Left colon (tissue), 2 donors: ENCODE measurements around the gene ICOSLG. TPM values are rescaled to one million over a fixed set of nuclear protein-coding genes. Genes with fewer than 3 reads are reported as not detected.
"Not testable (repeated sequence)": the region's sequence is repeated elsewhere in the genome, so short reads cannot be mapped to it uniquely, and the experiment has no call there.

Experiments used
- ATAC-seq: fragments of 200-7000 bp; cut with Tn5 transposase; one replicate; pipeline ENCODE4 v1.9.1; 2020; ENCODE audit warnings: mild to moderate bottlenecking, moderate library complexity
- DNase-seq, 2 donors: peaks; one replicate each; pipeline ENCODE4 v3.0.0-alpha.2; 2020
- intact Hi-C, 2 donors: fragments of 100-400 bp; cut with DNase I in 1 of 2; cut with micrococcal nuclease in 1 of 2; formaldehyde crosslinking; loops; one replicate each; pipeline versions ENCODE4 v1.11.2 to v1.14.0; 2022; cut with DNase I, micrococcal nuclease
- total RNA-seq, 2 donors: library from RNA; stranded (reverse); fragmentation: NEBNext Ultra II Directional; extraction: Animal tissue kit (Norgen Biotek cat#: 25700); gene quantifications; one replicate each; pipeline ENCODE4 v1.2.1, GENCODE V29; 2021
- donor health status: DM: no; HTN: no; CAD: no.
- donor health status: DM: yes; HTN: yes; CAD: no.

ICOSLG gene
- total RNA-seq, 2 donors from 2014 or later = 3.2 to 5.0 TPM

DNA sequence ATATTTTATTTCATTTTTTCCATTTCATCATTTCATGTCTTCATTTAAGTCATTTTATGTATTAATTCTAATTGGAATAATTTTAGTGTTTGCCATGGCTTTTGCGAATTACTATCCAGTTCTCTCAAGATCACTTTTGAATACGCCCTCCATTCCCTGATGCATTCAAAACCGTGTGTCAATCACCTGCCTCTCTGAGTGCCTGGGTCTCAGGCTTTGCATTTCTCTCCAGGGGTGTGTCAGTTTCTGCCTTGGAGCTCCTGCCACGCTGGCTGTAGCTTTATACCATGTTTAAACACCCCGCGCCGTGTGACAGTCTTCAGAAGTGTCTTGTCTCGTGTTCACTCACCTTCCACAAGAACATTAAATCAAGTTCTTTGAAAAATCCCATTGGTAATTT lies 28.3 kb upstream of the ICOSLG start:
- DNase-seq (no peak), ATAC-seq (no peak)
- intact Hi-C loops = no loop called here

DNA sequence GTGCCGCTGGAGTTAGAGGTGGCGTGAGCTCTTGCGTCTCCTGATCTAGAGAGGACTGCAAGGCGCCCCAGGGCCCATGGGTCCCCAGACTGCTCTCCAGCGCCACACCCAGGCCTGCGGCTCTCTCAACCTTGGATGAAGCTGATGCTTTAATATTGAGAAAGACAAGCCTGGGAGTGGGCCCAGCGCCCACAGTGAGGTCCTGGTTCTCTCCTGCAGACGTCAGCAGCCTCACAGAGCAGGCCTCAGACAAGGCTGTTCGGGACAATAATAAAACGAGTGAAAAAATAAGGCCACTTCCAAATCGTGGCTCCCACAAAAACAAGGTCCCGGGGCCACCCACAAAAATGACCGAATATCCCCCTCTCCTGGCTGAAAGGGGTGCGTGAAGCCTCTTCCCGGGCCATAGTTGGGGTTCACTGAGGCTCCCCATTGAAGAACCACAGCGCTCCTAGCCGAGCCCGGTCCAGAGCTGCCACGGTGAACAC lies 27.0 kb upstream of the ICOSLG start:
- DNase-seq = peak in 1 of 2 donors; percentile 31
- ATAC-seq = no peak
- intact Hi-C loops = no loop called here

DNA sequence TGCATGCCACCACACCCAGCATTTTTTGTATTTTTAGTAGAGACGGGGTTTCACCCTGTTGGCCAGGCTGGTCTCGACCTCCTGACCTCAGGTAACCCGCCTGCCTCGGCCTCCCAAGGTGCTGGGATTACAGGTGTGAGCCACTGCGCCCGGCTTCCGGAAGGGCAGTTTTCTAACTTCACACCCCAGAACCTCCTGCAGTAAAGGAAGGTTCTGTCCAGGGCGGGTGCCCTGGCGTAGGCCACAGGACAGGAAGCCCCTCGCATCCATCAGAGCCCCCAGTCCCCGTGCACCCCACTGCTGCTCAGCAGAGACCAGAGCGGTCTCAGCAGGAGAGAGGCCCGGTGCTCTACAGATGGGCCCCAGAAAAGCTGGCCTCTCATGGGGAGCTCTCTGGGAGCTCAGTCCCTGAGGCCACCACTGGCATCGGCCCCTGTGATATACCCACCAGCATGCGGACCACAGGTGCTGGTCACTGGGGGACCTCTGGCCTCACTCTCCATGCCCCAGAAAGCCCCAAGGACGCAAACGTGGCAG lies 25.1 kb upstream of the ICOSLG start:
- ATAC-seq (no peak), DNase-seq (no peak)
- intact Hi-C loops = no loop called here

DNA sequence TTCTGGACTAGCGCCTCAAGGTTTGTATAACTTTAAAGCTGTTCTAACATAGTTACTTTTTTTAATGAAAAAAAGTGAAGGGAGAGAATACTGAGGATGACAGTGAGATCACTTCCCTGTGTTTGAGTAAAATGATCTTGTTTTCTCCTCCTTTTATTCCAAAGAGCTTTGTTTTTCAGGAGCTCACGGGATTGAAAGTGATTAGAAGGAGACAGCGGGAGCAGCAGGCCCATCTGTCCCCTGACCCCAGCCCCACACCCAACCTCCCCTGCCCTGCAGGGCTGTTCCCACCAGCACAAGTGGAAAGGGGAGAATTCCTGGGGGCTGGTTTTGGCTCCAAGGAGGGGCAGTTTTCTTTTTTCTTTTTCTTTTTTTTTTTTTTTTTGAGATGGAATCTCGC lies 23.0 kb upstream of the ICOSLG start:
- no peak for ATAC-seq
- DNase-seq = no peak
- intact Hi-C loops = no loop called here

DNA sequence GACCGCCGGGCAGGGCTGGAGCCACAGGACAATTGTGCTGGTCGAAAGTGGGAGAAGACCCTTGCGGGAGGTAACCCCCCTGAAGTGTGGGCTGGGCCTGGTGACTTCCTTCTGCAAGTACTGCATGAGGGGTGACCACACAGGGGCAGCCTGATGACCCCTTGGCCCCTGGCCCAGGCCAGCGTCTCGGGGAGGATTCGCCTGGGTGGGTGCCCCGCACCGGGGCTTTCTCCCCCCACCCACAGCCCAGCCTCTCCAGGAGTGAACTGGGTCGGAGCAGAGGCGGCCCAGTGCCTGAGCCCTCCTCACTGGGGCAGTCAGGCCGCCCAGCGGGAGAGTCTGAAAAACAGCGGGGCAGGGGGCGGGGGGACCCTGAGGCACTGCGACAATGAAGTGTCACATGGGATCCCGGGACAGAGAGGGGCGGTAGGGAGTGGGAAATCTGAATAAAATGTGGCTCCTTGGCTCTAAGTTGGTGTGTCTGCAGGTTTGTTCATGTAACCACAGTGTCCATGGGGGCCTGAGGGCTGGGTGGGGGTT lies 22.5 kb upstream of the ICOSLG start:
- intact Hi-C loops = no loop called here
- DNase-seq (no peak), ATAC-seq (no peak)

DNA sequence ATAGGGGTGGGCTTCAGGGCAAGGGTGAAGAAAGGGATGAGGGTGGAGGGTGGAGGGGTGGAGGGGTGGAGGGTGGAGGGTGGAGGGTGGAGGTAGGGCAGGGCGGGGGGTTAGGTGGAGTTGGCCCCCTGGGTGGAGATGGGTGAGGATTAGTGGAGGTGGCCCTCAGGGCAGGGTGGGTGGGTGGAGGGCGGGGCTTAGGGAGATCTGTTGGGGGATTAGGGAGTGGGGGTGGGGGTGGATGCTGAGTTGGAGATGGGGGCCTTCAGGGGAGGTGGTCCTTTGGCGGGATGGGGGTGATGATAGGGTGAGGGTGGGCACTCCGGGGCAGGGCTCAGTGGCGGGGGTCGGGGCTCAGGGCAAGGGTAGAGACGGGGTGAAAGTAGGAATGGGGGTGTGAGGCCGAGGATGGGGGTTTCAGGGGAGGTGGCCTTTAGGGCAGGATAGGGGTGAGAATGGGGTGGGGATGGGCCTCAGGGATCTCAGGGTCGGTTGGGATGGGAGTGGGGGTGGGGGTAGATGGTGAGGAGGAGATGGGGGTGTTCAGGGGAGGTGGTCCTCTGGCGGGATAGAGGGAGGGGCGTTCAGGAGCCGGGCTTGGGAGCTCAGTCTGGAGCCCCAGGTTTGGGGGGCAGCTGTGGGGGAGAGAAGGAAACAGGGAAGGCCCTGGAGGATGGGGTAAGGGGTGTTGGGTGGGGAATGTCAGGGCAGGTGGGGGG lies 21.8 kb upstream of the ICOSLG start:
- intact Hi-C loops = no loop called here
- DNase-seq (no peak), ATAC-seq (no peak)

DNA sequence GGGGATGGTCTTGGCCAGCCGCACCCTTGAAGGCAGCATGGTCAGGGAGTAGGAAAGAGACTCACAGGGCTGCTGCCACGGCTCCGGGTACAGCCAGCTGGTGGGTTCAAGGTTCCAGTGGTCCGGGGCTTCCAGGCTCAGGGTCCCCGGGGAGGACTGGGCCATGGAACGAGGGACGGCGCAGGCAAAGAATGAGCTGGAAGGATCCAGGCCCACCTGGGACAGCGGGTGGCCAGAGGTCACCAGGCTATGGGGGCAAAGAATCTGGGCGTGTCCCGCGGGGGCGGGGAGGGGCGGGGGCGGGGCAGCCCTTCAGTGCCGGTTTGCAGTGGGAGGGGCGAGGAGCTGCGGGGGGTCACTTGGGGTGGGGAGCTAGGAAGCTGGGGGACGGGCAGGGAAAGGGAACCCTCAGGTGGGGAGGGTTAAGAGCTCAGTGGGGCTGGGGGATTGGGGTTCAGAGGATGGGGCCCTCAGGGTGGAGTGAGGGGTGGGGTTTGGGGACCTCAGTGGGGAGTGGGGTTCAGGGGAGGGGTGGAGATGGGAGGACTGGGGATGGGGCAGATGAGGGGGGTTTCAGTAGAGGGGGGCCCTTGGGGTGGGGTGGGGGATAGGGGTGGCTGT lies 21.0 kb upstream of the ICOSLG start, which contains the start of gene DNMT3L:
Gene DNMT3L (minus strand): TSS at position 223 of the 621 bp plus-strand sequence. CDS start 638 bp downstream, outside the sequence.
- DNase-seq (no peak), ATAC-seq (no peak)
- intact Hi-C loops = no loop called here

DNA sequence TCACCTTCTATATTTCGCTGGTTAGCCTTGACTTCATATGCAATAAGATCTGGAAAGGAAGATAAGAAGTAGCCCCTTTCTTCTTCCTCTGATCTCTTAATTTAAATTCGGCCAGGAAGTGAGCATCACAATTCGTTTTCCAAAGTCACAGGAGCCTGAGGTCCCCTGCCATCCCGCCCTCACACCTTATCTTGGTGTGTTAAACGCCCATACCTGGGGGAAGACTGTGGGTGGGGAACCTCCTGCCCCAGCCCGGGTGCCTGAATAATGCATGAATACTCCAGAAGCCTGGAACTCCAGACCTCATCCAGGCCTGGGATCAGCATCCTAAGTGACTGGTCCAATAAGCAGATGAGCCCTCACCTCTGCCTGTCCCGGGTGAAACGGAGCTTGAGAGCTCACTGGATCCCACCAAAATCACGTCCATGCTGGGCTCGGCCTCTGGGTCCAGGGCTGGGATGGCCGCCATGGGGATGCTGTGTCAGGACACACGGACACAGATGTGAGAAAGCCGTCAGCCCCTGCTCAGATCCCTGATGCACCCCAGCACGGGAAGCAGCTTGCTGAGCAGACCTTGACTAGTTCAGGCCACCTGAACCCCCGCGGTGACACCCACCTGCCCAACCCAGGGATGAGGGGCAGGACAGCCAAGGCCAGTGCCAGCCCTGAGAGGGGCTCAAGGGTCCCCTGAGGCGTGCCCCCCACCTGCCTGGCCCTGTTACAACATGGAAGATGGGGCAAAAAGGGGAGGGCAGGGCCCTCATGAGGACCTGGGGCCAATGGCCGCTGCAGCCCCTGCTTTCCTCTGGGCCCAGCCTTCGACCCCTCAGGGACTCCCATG lies 20.3 kb upstream of the ICOSLG start:
- intact Hi-C loops = no loop called here
- ATAC-seq (no peak), DNase-seq (no peak)

DNA sequence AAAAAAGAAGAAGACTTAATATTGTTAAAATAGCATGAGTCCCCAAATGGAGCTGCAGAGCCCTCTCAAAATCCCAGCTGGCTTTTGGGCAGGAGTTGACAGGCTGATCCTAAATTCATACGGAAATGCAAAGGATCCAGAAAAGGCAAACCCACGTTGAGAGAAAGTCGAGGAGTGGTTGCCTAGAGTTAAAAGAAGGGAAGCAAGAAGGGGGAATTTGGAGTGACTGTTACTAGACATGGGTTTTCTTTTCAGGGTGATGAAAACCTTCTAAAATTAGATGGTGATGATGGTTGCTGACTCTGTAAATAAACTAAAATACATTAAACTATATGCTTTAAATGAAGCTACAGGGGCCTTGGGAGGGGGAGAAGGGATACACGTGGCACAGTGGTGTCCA lies 19.3 kb upstream of the ICOSLG start:
- ATAC-seq (no peak), DNase-seq (no peak)
- intact Hi-C loops = no loop called here

DNA sequence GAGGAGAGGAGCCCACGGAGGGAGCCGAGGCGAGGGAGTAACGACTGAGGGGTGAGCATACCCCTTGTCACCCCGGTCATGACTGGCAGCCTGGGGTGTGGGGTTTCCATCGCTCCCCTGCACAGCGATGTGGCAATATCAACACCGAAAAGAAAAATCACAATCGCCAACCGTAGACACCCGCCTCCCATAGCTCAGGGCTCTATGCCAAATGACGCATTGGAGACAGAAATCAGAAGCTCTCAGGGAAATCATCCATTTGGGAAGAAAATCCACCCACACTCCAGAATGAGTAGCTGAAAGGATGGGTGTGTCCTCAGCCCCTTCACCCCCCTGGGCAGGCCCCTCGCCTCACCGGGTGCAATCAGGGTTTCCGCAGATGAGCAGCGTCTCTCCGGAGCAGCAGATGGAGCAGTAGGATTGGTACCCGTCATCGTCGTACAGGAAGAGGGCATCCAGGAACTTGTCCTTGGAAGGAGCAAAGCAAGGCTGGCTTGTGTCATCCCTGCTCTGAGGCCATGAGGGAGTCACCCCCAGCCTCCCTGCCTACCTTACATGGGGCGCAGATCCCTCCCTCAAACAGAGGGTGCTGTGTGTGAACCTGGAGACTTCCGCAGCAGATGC lies 18.5 kb upstream of the ICOSLG start:
- intact Hi-C loops = no loop called here
- no peak for ATAC-seq
- DNase-seq = no peak

DNA sequence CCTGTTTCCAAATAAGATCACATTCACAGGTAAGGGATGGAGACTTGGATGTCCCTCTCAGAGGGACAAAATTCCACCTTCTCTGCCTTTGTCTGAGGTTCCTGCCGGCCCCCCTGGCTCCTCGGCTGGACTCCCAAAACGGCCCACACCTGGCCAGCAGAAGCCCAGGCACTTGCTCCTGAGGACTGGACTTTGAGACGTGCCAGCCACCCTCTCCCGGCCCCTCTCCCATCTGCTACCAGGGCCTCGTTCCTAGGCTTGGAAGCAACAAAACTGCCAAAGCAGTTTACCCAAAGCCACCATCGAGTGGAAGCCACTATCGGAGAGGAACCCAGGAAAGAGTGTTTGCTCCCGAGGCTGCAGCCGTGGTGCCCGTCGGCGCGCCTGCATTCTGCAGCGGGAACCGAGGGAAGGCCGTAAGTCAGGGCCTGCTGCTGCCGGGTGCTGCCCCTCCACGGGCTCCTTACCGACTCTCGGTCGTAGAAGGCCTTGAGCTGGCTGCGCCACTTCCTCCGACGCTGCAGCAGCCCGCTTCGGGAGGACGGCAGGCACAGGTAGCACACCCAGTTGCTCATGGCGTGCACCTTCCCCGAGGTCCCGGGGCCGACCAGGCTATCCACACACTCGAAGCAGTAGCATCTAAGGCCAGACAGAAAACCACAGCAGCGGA lies 17.4 kb upstream of the ICOSLG start:
- DNase-seq (no peak), ATAC-seq (no peak)
- intact Hi-C loops = no loop called here

DNA sequence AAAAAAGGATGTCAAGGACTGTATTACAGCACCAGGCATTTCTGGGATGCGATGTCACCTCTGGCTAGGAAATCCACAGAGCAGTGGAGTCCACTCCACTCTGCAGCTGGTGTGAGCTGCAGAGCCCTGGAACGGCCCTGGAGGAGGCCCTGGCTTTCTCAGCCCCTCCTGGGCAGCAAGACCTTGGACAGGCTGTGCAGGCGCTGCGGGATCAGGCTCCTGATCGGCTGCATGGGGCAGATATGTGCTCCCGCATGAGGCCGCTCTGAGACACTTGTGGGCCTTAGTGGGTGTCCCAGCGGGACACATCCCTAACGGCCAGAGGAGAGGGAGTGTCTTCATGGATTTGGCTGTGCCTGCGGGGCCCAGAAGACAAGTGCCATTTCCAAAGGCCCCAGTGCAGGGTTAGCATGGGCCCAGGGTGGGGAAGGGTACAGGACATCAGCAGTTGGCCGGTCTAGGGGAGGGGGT lies 14.8 kb upstream of the ICOSLG start:
- intact Hi-C loops = no loop called here
- no peak for DNase-seq
- no peak for ATAC-seq

DNA sequence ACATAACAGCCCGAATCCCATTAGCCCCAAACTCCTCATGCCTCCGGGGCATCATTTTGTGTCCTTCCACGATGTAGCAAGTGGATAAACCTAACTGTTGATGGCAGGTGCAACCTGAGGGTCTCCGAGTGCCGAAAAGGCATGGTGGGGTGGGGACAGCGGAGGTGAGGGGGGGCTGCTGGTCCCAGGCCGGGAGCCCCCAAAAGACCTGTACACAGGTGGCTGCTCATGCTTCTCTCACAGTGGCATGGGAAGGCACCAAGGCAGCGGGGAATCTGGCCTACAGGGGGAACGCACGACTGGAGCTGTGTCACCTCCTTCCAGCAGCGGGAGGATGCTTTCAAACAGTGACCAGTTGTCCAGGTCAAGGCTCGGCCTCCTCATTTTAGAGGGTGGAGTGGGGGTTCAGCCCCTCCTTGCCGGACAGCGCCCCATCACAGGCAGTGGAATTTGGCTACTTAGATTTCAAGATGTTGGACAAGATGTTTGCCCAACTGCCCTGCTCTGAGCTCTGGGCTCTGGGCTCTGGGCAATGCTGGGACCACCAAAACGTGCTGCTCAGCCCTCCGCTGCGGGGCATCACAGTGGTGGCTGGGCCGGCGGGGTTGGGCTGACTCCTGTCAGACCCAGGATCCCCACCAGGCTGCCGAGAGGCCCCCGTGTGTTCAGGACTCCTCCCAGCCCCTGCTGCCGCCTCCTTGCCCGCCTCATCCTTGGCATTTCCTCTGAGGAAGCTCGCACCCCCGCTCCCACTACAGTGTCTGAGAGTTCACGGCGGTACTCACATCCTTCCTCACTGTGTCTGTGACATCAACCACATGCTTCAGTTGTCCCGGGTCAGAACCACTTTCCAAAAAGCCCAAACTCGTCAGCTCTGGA lies 13.3 kb upstream of the ICOSLG start:
- intact Hi-C loops = no loop called here
- no peak for DNase-seq
- ATAC-seq = no peak

DNA sequence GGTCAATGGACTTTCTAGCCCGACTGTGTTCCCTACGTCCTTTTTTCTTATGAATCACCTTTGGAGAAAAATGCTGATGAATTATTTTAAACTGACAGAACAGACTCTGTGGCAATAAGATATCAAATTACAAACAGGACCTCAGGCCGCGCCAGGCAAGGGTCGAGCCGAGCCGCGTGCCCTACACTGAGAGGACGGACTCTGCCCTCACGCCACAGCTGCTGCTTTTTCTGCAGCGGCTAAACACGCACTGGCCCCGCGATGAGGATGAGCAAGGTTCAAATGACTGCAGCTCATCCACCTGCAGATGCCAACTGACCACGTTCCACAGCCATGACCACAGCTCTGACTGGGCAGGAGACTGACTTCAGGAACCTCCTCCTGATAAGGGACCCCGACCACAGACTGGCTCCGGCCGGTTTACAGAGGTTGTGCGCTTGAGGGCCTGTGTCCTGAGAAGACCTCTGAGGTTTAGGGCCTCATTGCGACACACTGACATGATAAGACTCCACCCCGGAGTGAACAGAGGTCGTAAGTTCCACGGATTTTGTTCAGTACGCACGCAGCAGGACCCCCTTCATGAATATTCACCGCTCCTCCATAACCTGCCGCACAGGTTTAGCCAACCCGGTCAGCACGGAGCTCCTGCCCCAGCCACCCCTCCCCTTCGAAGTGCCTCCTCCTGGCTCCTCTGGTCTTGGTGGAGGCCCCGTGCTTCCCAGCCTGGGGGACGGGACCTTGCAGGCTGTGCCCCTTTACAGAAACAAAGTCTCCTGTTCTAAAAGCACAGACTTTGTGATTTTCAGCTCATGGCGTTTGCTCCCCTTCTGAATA lies 8.7 kb upstream of the ICOSLG start:
- DNase-seq, intact Hi-C loops: not testable (repeated sequence)
- ATAC-seq = peak; percentile 70

DNA sequence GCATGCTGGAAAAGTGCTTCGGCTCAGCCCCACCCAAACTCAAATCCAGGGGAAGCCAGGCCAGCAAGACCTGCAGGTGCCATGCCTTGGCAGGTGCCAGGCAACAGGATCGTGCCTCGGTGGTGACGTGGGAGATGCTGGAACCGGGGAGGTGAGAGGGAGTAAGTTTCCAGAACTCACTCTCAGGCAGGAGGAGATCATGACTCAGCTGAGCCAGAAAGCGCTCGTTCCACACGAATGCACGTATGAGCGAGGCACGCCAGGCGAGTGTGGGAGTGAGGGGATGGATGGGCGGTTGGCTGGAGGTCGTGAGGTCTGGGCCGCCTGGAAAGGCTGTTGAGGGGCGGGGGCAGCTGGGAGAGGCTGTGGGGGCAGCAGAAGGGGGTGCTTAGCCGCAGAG lies 7.2 kb upstream of the ICOSLG start:
- ATAC-seq, intact Hi-C loops, DNase-seq: not testable (repeated sequence)

DNA sequence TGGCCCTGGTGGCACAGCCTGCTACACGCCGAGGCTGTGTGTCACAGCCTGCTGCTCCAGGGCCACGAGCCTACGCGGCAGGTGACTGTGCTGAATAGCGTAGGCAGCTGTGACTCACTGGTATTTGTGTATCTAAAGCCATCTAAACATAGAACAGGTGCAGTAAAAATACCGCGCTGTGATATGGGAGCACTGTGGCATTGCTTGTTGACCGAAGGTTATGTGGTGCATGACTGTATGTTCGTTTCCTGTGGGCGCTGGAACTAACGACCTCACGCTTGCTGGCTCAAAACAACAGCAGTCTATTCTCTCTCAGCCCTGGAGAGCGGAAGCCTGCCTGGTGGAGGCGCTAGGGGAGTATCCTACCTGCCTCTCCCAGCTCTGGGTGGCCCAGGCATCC lies 3.2 kb upstream of the ICOSLG start:
- intact Hi-C loops, DNase-seq: not testable (repeated sequence)
- ATAC-seq = peak; percentile 69
